OCI-LY3 (cell line): ENCODE measurements around the gene AXIN1.
A peak's percentile ranks its signal among the peaks of the same experiment; 100 is the strongest.
"Not testable (repeated sequence)": the region's sequence is repeated elsewhere in the genome, so short reads cannot be mapped to it uniquely, and the experiment has no call there.

Experiments
- H2AFZ ChIP-seq: fragments of 200-600, 300-600 bp; shearing (Covaris generic); 2 replicates; pipeline ENCODE4 v1.6.0; 2014; ENCODE audit warnings: antibody characterized with exemption, low read depth, low read length
- H3K27ac ChIP-seq: fragments of 200-600, 300-600 bp; sonication (generic); 2 replicates; pipeline ENCODE4 v1.5.1; 2014; ENCODE audit warnings: mild to moderate bottlenecking, low read length, moderate library complexity, mixed read lengths
- H3K27me3 ChIP-seq: fragments of 200-600, 300-600 bp; sonication (generic); 2 replicates; pipeline ENCODE4 v1.6.1; 2014; ENCODE audit warnings: low read depth, low read length, mixed read lengths
- H3K36me3 ChIP-seq: fragments of 200-600, 300-600 bp; sonication (generic); replicated peaks from 2 replicates; pipeline ENCODE3; 2014; ENCODE audit warnings: low read depth, low read length, mixed read lengths
- H3K4me1 ChIP-seq: fragments of 300-600, 200-600 bp; sonication (generic); 2 replicates; pipeline ENCODE4 v1.6.1; 2014; ENCODE audit warnings: low read length, mixed read lengths
- H3K4me2 ChIP-seq: fragments of 200-600, 300-600 bp; sonication (generic); 2 replicates; pipeline ENCODE4 v1.6.1; 2014; ENCODE audit warnings: low read length, mixed read lengths
- H3K4me3 ChIP-seq: fragments of 300-600, 200-600 bp; sonication (generic); 2 replicates; pipeline ENCODE4 v1.5.1; 2014; ENCODE audit warnings: antibody characterized with exemption, mild to moderate bottlenecking, low read length, moderate library complexity
- H3K79me2 ChIP-seq: fragments of 300-600, 200-600 bp; shearing (Covaris generic); 2 replicates; pipeline ENCODE4 v1.6.1; 2014; ENCODE audit warnings: mild to moderate bottlenecking, low read length, mixed read lengths
- H3K9ac ChIP-seq: fragments of 300-600, 200-600 bp; shearing (Covaris generic); 2 replicates; pipeline ENCODE4 v1.6.0; 2014; ENCODE audit warnings: mild to moderate bottlenecking, low read length, moderate library complexity
- H3K9me3 ChIP-seq: fragments of 200-600, 300-600 bp; shearing (Covaris generic); 2 replicates; pipeline ENCODE4 v1.6.1; 2014; ENCODE audit warnings: low read length, mixed read lengths; ENCODE audit not compliant: insufficient read depth
- H4K20me1 ChIP-seq: fragments of 200-600, 300-600 bp; sonication (generic); 2 replicates; pipeline ENCODE4 v1.6.1; 2016; ENCODE audit warnings: low read length, mixed read lengths; ENCODE audit not compliant: insufficient read depth
- EZH2phosphoT487 ChIP-seq: fragments of 200-600 bp; shearing (Covaris generic); IDR thresholded peaks from 2 replicates; pipeline ENCODE4 v1.6.1; 2018; ENCODE audit warnings: antibody characterized with exemption, mixed run types, low read depth
- TF ChIP-seq, protein P1 (sequence below): fragments of 200-600, 300-600 bp; sonication (generic); IDR thresholded peaks from 2 replicates; pipeline ENCODE4 v1.5.1; 2014; ENCODE audit warnings: antibody characterized with exemption, low read length, low read depth

AXIN1 gene

DNA sequence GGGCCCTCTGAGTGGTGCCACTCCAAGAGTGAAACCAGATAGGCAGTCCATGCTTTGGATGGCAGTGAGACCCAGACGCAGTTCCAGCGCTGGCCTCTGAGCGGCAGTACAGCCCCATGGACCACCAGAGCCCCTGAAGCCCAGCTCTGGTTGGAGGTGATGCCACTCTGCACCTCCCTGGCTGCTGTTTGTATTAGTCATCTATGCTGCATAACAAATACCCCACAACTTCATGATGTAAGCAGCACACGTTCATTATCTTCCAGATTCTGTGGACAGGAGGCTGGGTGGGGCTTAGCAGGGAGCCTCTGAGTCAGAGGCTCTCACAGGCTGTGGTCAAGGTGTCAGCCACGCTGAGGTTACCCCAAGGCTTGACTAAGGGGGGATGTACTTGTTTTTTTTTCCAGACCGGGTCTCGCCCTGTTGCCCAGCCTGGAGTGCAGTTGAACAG, 39.4 kb upstream of the AXIN1 start:
- no peaks in the 10 kb centered on the region for H3K27me3 ChIP-seq
- H2AFZ ChIP-seq, result no peak overlapping the region
- no peaks in the 10 kb centered on the region for H3K9me3 ChIP-seq
- no peaks in the 10 kb centered on the region for H4K20me1 ChIP-seq
- H3K9ac ChIP-seq, result no peak overlapping the region
- no peak overlapping the region for H3K27ac ChIP-seq
- TF ChIP-seq EZH2phosphoT487, result no peak
- TF ChIP-seq, protein P1, sequence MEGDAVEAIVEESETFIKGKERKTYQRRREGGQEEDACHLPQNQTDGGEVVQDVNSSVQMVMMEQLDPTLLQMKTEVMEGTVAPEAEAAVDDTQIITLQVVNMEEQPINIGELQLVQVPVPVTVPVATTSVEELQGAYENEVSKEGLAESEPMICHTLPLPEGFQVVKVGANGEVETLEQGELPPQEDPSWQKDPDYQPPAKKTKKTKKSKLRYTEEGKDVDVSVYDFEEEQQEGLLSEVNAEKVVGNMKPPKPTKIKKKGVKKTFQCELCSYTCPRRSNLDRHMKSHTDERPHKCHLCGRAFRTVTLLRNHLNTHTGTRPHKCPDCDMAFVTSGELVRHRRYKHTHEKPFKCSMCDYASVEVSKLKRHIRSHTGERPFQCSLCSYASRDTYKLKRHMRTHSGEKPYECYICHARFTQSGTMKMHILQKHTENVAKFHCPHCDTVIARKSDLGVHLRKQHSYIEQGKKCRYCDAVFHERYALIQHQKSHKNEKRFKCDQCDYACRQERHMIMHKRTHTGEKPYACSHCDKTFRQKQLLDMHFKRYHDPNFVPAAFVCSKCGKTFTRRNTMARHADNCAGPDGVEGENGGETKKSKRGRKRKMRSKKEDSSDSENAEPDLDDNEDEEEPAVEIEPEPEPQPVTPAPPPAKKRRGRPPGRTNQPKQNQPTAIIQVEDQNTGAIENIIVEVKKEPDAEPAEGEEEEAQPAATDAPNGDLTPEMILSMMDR, result peak; percentile 79
- no peak overlapping the region for H3K4me3 ChIP-seq
- H3K4me2 ChIP-seq, result no peak overlapping the region
- peaks cover 12% of the 10 kb centered on the region for H3K4me1 ChIP-seq
- H3K36me3 ChIP-seq, result no peaks in the 10 kb centered on the region
- peaks cover 7% of the 10 kb centered on the region; the same call in 1 of the 2 replicates for H3K79me2 ChIP-seq

- Histone ChIP-seq H3K79me2 (no peaks in the 10 kb centered on the region), H4K20me1 (no peaks in the 10 kb centered on the region), H3K9ac (no peak overlapping the region), H2AFZ (no peak overlapping the region), H3K4me1 (no peaks in the 10 kb centered on the region), H3K9me3 (no peaks in the 10 kb centered on the region), H3K4me3 (no peak overlapping the region), H3K36me3 (no peaks in the 10 kb centered on the region), H3K27ac (no peak overlapping the region), H3K27me3 (no peaks in the 10 kb centered on the region), H3K4me2 (no peak overlapping the region)
- TF ChIP-seq, protein P1, result no peak
- TF ChIP-seq EZH2phosphoT487, result no peak
Measured at GRCh38 chr16:389352-389751, 36.8 kb upstream of the AXIN1 start.

DNA sequence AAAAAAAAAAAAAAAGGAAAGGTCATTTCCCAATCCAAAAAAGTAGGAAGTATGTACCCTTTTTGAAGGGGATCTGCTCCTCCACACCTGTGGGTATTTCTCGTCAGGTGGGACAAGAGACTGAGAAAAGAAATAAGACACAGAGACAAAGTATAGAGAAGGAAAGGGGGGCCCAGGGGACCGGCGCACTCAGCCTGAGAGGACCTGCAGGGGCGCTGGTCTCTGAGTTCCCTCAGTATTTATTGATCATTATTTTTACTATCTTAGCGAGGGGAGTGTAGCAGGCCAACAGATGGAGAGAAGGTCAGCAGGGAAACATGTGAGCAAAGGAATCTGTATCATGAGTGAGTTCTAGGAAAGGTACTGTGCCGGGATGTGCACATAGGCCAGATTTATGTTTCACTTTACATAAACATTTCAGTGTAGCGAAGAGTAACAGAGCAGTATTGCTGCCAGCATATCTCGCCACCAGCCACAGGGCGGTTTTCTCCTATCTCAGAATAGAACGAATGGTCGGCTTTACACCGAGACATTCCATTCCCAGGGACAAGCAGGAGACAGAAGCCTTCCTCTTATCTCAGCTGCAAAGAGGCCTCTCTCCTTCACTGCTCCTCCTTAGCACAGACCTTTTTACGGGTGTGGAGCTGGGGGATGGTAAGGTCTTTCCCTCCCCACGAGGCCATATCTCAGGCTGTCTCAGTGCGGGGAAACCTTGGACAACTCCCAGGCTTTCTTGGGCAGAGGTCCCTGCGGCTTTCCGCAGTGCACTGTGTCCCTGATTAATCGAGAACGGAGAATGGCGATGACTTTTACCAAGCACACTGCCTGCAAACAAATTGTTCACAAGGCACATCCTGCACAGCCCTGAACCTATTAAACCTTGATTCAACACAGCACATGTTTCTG, 35.5 kb upstream of the AXIN1 start:
- H2AFZ ChIP-seq, H3K4me3 ChIP-seq, H3K79me2 ChIP-seq, H4K20me1 ChIP-seq, H3K27ac ChIP-seq, H3K36me3 ChIP-seq, H3K9ac ChIP-seq, H3K27me3 ChIP-seq, H3K9me3 ChIP-seq, H3K4me1 ChIP-seq, H3K4me2 ChIP-seq: not testable (repeated sequence)

- H3K4me2 ChIP-seq, result no peak overlapping the region
Measured at GRCh38 chr16:386641-387156, 34.2 kb upstream of the AXIN1 start.

More at GRCh38 chr16:386641-387156, 34.2 kb upstream of the AXIN1 start:
- Histone ChIP-seq H3K9me3 (no peaks in the 10 kb centered on the region), H4K20me1 (no peaks in the 10 kb centered on the region), H2AFZ (no peak overlapping the region), H3K36me3 (no peaks in the 10 kb centered on the region), H3K27ac (no peak overlapping the region), H3K4me1 (peaks cover 11% of the 10 kb centered on the region), H3K4me3 (no peak overlapping the region), H3K79me2 (no peaks in the 10 kb centered on the region), H3K27me3 (no peaks in the 10 kb centered on the region), H3K9ac (no peak overlapping the region)
- no peak for TF ChIP-seq EZH2phosphoT487
- TF ChIP-seq, protein P1, result no peak
